Measurements from ENCODE around the gene SEC22B. TPM values are rescaled to one million over a fixed set of nuclear protein-coding genes. Genes with fewer than 3 reads are reported as not detected.
"Not testable (repeated sequence)": the region's sequence is repeated elsewhere in the genome, so short reads cannot be mapped to it uniquely, and the experiment has no call there.

Gene SEC22B
- total RNA-seq, 1 donor from 2014 or later = 22.3 TPM

DNA sequence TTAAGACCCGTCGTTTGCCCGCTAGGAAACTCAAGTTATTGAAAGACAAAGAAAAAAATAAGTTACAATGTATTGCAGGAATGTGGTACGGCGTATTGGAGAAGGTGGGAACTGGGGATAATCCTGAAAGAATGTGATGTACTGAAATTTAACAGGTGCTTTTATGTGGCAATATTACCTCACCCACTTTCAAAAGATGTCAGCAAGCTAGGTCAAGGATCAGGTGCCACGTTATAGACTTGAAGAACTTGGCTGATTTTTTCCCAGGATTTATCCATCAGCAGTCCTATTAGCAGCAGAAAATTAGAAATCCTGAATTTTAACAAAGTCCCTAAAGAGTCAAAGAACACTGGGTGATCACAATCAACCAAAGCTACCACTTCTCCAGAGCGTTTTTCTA, 632 bp downstream of the SEC22B start:
- H3K27me3 Mint-ChIP-seq (ENCODE audit: insufficient read depth); DNase-seq (ENCODE audit: low spot score); H3K9me3 Mint-ChIP-seq; H3K4me1 Mint-ChIP-seq (ENCODE audit: low read depth); intact Hi-C loops (cut with micrococcal nuclease); H3K36me3 Mint-ChIP-seq (ENCODE audit: low read depth): not testable (repeated sequence)
- peak overlapping the region; percentile 98 for H3K27ac Mint-ChIP-seq
- H3K4me3 Mint-ChIP-seq = peak overlapping the region; percentile 99

DNA sequence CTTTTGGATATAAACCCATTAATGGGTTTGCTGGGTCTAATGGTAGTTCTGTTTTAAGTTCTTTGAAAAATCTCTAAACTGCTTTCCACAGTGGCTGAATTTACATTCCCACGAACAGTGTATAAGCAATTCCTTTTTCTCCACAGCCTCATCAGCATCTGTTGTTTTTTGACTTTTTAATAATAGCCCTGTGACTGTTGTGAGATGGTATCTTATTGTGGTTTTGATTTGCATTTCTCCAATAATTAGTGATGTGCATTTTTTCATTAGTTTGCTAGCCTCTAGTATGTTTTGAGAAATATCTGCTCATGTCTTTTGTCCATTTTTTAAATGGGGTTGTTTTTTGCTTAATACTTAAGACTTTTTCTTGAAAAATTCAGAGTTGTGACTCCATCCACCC, 11.6 kb downstream of the SEC22B start:
- H3K9me3 Mint-ChIP-seq; H3K36me3 Mint-ChIP-seq (ENCODE audit: low read depth); intact Hi-C loops (cut with micrococcal nuclease); H3K27me3 Mint-ChIP-seq (ENCODE audit: insufficient read depth); DNase-seq (ENCODE audit: low spot score); H3K4me3 Mint-ChIP-seq; H3K27ac Mint-ChIP-seq; H3K4me1 Mint-ChIP-seq (ENCODE audit: low read depth): not testable (repeated sequence)

DNA sequence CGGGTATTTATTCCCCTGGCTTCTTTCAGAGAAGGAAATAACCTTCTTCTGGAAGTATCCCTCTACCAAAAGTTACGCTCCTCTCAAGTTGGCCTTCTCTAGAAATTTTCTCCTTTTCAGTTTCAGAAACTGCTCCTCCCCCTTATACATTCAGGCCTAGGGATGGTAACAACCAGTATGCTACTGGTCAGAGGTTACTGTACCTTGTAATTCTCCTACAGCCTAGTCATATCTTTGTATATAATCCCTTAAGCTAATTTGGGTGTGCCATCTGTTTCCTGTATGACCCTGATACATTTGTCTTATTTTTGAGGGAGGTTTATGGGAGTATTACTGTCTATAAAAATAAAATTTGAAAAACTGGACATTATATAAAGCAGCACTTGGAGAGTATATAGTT, 14.3 kb downstream of the SEC22B start:
- intact Hi-C loops (cut with micrococcal nuclease); H3K27ac Mint-ChIP-seq; H3K36me3 Mint-ChIP-seq (ENCODE audit: low read depth); DNase-seq (ENCODE audit: low spot score); H3K4me1 Mint-ChIP-seq (ENCODE audit: low read depth); H3K27me3 Mint-ChIP-seq (ENCODE audit: insufficient read depth); H3K9me3 Mint-ChIP-seq; H3K4me3 Mint-ChIP-seq: not testable (repeated sequence)

DNA sequence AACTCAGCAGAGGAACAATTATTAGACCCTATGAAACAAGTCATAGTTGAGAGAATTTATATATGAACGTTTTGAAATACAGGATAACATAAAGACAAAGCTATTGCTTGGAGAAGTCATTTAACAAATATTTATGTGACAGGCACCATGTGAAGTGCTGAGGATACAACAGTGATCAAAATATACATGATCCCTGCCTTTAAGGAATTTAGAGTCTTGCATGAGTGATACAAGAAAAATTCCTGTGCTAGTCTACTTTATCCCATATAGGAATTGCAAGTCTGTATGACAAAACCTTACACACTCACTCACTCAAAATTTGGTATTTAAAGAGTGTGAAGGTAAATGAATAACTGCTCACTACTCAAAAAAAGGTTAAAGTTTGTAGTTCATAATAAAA, 17.8 kb downstream of the SEC22B start:
- H3K9me3 Mint-ChIP-seq; H3K27ac Mint-ChIP-seq; H3K4me1 Mint-ChIP-seq (ENCODE audit: low read depth); H3K36me3 Mint-ChIP-seq (ENCODE audit: low read depth); intact Hi-C loops (cut with micrococcal nuclease); DNase-seq (ENCODE audit: low spot score); H3K27me3 Mint-ChIP-seq (ENCODE audit: insufficient read depth); H3K4me3 Mint-ChIP-seq: not testable (repeated sequence)

DNA sequence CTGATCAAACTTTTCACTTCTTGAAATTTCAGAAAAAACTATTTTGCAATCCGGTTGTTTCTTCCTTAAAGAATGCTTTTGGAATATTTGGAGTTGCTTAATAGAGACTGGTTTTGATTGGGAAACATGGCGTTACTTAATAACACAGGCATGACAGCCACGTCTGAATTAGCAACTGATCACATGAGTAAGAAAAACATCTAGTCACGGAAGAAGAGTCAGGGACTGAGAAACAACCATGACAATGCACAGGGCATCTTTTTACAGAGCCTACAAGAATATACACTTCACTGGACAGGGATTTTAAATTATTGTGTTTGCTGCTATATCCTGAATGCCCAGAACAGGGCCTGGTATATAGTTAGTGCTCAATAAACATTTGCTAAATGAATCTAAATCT, 18.2 kb downstream of the SEC22B start:
- DNase-seq (ENCODE audit: low spot score); H3K4me1 Mint-ChIP-seq (ENCODE audit: low read depth); H3K4me3 Mint-ChIP-seq; H3K27ac Mint-ChIP-seq; H3K27me3 Mint-ChIP-seq (ENCODE audit: insufficient read depth); intact Hi-C loops (cut with micrococcal nuclease); H3K36me3 Mint-ChIP-seq (ENCODE audit: low read depth); H3K9me3 Mint-ChIP-seq: not testable (repeated sequence)

DNA sequence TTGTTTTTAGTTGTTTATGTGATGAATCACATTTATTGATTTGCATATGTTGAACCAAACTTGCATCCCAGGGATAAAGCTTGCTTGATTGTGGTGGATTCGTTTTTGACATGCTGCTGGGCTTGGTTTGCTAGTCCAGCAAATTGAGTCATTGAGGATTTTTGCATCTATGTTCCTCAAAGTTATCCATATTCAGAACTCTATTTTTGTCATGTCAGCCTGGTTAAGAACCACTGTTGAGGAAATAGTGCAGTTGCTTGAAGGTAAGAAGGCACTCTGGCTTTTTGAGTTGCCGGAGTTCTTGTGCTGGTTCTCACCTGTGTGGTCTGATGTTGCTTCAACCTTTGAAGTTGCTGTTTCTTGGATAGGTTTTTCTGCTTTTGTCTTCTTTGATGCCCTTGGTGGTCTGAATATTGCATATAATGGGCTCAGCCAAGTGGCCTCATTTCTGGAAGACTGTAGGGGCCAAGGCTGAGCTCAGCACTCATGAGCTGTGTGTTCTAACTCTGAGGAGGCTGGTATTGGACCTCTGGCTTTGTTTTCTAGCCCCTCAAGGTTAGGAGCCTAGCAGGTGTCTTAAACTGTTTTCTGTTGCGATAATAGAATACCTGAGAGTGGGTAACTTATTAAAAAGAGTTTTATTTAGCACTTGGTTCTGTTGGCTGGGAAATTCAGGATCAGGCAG, 26.0 kb downstream of the SEC22B start:
- H3K36me3 Mint-ChIP-seq (ENCODE audit: low read depth); H3K4me3 Mint-ChIP-seq; H3K27ac Mint-ChIP-seq; intact Hi-C loops (cut with micrococcal nuclease); DNase-seq (ENCODE audit: low spot score); H3K4me1 Mint-ChIP-seq (ENCODE audit: low read depth); H3K27me3 Mint-ChIP-seq (ENCODE audit: insufficient read depth); H3K9me3 Mint-ChIP-seq: not testable (repeated sequence)

DNA sequence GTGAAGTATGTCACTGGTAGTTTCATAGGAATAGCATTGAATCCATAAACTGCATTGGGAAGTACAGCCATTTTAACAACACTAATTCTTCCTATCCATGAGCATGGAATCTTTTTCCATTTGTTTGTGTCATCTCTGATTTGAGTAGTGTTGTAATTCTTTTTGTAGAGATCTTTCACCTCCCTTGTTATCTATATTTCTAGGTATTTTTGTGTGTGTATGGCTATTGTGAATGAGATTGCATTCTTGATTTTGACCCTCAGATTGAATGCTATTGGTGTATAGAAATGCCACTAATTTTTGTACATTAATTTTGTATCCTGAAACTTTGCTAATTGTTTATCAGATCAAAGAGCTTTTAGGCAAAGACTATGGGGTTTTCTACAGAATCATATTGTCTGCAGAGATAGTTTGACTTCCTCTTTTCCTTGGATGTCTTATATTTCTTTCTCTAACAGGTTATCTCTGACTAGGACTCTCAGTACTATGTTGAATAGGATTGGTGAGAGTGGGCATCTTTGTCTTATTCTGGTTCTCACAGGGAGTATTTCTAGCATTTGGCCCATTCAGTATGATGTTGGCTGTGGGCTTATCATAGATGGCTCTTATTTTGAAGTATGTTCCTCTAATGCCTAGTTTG, 26.8 kb downstream of the SEC22B start:
- not testable (repeated sequence) for H3K4me3 Mint-ChIP-seq

DNA sequence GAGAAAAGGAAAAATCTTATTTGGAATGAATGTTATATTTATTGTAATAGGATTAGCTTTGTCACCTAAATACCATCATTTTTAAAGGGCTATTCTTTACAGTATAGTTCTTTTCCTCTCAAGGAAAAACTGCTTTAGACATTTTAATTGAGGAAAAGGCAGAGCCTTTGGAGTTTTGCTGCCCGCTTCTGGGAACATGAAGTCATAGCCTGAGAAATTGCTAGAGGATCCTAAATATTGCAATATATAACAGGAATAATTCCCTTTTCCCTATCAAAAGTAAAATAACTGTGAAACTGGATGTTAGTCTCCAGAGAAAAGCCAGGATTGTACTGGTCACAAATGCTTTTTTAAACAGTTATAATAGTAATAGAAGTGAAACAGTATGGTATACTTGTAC, 30.5 kb downstream of the SEC22B start:
- not testable (repeated sequence) for H3K36me3 Mint-ChIP-seq (ENCODE audit: low read depth); H3K27me3 Mint-ChIP-seq (ENCODE audit: insufficient read depth); DNase-seq (ENCODE audit: low spot score); H3K27ac Mint-ChIP-seq; H3K9me3 Mint-ChIP-seq; H3K4me3 Mint-ChIP-seq
- intact Hi-C loops (cut with micrococcal nuclease) = loop anchor here (2.0 to 10.0 kb wide), 2 partner anchors 161 to 197 kb away; no protein-coding TSS in a partner anchor
- H3K4me1 Mint-ChIP-seq (ENCODE audit: low read depth) = peaks cover 24% of the 10 kb centered on the region

More for the DNA sequence above, 26.8 kb downstream of the SEC22B start:
- not testable (repeated sequence) for DNase-seq (ENCODE audit: low spot score); H3K36me3 Mint-ChIP-seq (ENCODE audit: low read depth); H3K4me1 Mint-ChIP-seq (ENCODE audit: low read depth); H3K9me3 Mint-ChIP-seq; H3K27me3 Mint-ChIP-seq (ENCODE audit: insufficient read depth); H3K27ac Mint-ChIP-seq
- intact Hi-C loops (cut with micrococcal nuclease) = loop anchor here (10.0 kb wide), 1 partner anchor 165 kb away; no protein-coding TSS in a partner anchor

DNA sequence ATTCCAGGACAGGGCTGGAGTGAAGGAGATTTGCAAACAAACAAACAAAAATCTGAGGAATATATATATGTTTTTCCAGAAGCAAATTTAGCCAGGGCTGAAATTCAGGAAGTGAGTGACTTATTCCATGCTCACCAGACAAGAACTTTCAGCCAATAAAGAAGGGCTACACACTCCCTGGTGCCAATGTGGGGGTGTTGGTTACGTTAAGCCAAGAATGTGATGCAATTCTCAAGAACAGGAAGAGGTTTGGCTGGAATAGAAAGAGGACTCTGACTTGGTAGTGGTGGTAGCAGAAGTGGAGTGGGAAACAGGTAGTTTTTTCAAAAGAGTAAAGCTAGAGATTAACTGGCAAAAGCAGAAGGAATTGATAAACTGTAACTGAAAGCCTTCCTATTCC, 31.7 kb downstream of the SEC22B start:
- not testable (repeated sequence) for H3K36me3 Mint-ChIP-seq (ENCODE audit: low read depth); H3K4me3 Mint-ChIP-seq; DNase-seq (ENCODE audit: low spot score); H3K9me3 Mint-ChIP-seq; H3K27me3 Mint-ChIP-seq (ENCODE audit: insufficient read depth); H3K27ac Mint-ChIP-seq
- intact Hi-C loops (cut with micrococcal nuclease) = loop anchor here (10.0 kb wide), 1 partner anchor 160 kb away; no protein-coding TSS in a partner anchor
- peaks cover 24% of the 10 kb centered on the region for H3K4me1 Mint-ChIP-seq (ENCODE audit: low read depth)

DNA sequence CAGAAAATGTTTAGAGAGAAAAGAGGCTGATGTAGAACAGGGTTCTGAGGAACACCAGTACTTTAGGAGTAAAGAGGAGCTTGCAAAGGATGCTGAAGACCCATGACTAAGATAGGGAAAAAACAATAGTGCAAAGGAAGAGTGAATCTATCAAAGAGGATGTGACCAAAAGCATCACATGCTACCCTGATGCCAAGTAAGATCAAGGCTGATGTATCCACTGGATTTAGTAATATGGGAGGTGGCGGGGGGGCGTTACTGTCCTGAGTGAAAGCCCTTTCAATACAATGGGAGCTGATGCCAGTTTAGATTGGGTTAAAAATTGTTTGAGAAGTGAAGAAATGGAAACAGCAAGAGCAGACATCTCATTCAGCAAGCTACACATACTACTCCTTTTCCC, 32.2 kb downstream of the SEC22B start:
- Mint-ChIP-seq H3K4me3 (peak overlapping the region; percentile 55), H3K27ac (peak overlapping the region; percentile 18), H3K4me1 (ENCODE audit: low read depth) (peaks cover 24% of the 10 kb centered on the region)
- H3K9me3 Mint-ChIP-seq; DNase-seq (ENCODE audit: low spot score); H3K27me3 Mint-ChIP-seq (ENCODE audit: insufficient read depth); H3K36me3 Mint-ChIP-seq (ENCODE audit: low read depth): not testable (repeated sequence)
- intact Hi-C loops (cut with micrococcal nuclease) = loop anchor here (10.0 kb wide), 1 partner anchor 159 kb away; no protein-coding TSS in a partner anchor

DNA sequence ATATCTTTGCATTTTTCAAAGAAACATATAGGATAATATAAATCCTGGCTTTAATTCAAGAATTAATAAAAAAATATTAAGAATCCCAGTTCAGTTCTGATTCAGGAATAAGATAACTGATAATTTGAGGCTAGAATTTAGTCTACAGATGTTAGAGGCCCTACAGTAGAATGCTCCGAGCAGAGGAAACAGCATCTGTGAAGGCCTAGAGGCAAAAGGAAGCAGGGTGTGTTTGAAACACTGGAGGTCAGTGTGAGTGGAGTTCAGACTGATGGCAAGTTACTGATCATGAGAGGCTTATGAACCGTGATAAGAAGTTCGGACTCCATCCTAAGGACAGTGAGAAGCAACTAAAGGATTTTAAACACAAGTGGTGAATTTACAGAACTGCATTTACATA, 33.0 kb downstream of the SEC22B start:
- H3K27ac Mint-ChIP-seq; H3K9me3 Mint-ChIP-seq; DNase-seq (ENCODE audit: low spot score); H3K36me3 Mint-ChIP-seq (ENCODE audit: low read depth); H3K27me3 Mint-ChIP-seq (ENCODE audit: insufficient read depth); H3K4me3 Mint-ChIP-seq: not testable (repeated sequence)
- H3K4me1 Mint-ChIP-seq (ENCODE audit: low read depth) = peaks cover 24% of the 10 kb centered on the region
- intact Hi-C loops (cut with micrococcal nuclease) = loop anchor here (10.0 kb wide), 1 partner anchor 159 kb away; no protein-coding TSS in a partner anchor

DNA sequence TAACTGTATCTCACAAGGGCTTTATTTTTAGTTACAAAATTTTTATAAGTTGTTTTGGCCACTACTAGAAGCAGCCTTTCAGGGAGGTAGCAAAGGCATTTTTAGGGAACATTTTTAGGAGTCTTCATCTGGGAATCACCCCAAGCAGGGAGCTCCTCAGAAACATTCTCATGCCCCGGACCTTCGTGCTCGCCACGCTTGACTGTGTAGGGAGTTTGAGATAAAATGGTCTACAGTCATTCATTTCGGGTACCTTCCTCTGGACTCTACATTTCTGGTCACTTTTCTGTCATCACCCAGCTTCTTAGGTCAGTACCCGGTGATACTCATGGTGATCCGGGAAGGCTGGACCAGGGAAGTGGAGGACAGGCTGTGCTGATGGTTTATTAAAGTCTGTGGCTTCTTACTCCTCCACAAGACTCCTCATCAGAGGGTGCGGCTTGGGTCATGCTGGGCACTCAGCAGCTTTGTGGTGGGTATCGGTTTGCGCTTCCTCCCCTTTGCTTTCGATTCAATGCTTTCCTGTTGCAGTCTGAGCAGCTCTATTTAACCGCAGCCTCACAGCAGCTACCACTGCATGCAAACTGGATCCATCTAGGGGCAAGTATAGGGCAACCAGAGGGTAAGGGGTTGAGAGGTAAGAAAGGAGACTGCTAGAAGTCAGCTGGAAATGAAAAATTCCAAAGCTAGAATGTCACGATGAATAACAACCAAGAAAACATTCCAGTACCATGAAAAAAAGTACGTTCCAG, 33.6 kb downstream of the SEC22B start:
- not testable (repeated sequence) for H3K9me3 Mint-ChIP-seq; H3K27me3 Mint-ChIP-seq (ENCODE audit: insufficient read depth); H3K36me3 Mint-ChIP-seq (ENCODE audit: low read depth)
- Mint-ChIP-seq H3K4me3 (peak overlapping the region; percentile 75), H3K4me1 (ENCODE audit: low read depth) (peaks cover 24% of the 10 kb centered on the region), H3K27ac (peak overlapping the region; percentile 79)
- intact Hi-C loops (cut with micrococcal nuclease) = loop anchor here (10.0 kb wide), 1 partner anchor 158 kb away; no protein-coding TSS in a partner anchor
- DNase-seq (ENCODE audit: low spot score) = peak; percentile 70

DNA sequence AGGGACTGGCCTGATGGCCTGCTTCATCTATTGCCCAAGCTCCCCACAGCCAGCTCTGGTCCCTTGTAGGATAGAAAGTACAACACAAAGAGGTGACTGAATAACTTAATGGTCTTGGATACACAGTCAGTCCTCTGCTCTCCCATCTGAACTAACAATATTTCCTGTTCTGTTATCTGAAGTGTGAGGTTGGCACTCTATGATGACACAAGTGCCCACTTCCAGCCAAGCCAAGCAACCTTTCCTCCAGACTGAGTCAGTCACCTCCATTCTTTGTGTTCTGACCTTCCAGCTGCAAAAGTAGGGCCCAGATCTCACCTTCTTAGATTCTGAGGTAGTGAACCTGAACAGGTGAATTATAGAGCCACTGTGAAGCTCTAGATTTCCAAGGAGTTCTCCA, 34.5 kb downstream of the SEC22B start:
- not testable (repeated sequence) for H3K9me3 Mint-ChIP-seq; H3K27me3 Mint-ChIP-seq (ENCODE audit: insufficient read depth); H3K36me3 Mint-ChIP-seq (ENCODE audit: low read depth); DNase-seq (ENCODE audit: low spot score); H3K4me3 Mint-ChIP-seq; H3K27ac Mint-ChIP-seq
- peaks cover 24% of the 10 kb centered on the region for H3K4me1 Mint-ChIP-seq (ENCODE audit: low read depth)
- intact Hi-C loops (cut with micrococcal nuclease) = loop anchor here (10.0 kb wide), 1 partner anchor 157 kb away; no protein-coding TSS in a partner anchor
